AG04449 (cell line): Measurements from ENCODE around the gene KCNH1.
A peak's percentile ranks its signal among the peaks of the same experiment; 100 is the strongest.
"Not testable (repeated sequence)": the region's sequence is repeated elsewhere in the genome, so short reads cannot be mapped to it uniquely, and the experiment has no call there.

Experiments
- CTCF ChIA-PET: fragments of 350-600 bp; formaldehyde crosslinking; extraction: SDS; loops from one replicate; lab custom pipeline; 2021; ENCODE audit warnings: antibody characterized with exemption; lab: Yijun Ruan, JAX
- POLR2A ChIA-PET: fragments of 400-600, 350-600 bp; formaldehyde crosslinking; extraction: SDS; loops from one replicate; lab custom pipeline; 2020; ENCODE audit warnings: antibody characterized with exemption, inconsistent platforms; lab: Yijun Ruan, JAX
- DNase-seq: peaks from one replicate; pipeline ENCODE4 v3.0.0-alpha.2; 2010; ENCODE audit warnings: low read depth, low spot score
- H3K4me3 ChIP-seq: 2 replicates; pipeline ENCODE4 v1.5.1; 2011; ENCODE audit warnings: low read depth, mild to moderate bottlenecking, control low read depth, low read length
- CTCF ChIP-seq: IDR thresholded peaks from one replicate; pipeline ENCODE4 v1.5.1; 2011; ENCODE audit warnings: mild to moderate bottlenecking, moderate library complexity, low read length, control low read depth, inconsistent platforms; ENCODE audit not compliant: insufficient read depth; ENCODE audit errors: missing control alignments

The KCNH1 gene

GRCh38 chr1:211066781-211067384, 67.1 kb downstream of the KCNH1 start:
- ChIA-PET CTCF (no interaction called here), POLR2A (no interaction called here)
- DNase-seq: no peak
- no peak overlapping the region for H3K4me3 ChIP-seq
- TF ChIP-seq CTCF: no peak

- DNase-seq, H3K4me3 ChIP-seq, POLR2A ChIA-PET: not testable (repeated sequence)
- CTCF ChIA-PET: interaction anchor here (1.6 kb wide), 1 partner anchor 10 kb away, joined by 3 read pairs; no protein-coding TSS in a partner anchor
Observed at GRCh38 chr1:211041838-211042237, 92.1 kb downstream of the KCNH1 start.

GRCh38 chr1:211037095-211037494, 96.9 kb downstream of the KCNH1 start:
- POLR2A ChIA-PET: interaction anchor here (0.7 kb wide), 1 partner anchor 1126 kb away, joined by 4 read pairs; no protein-coding TSS in a partner anchor
- H3K4me3 ChIP-seq: no peak overlapping the region
- TF ChIP-seq CTCF: no peak
- CTCF ChIA-PET: interaction anchor here (0.9 kb wide), 1 partner anchor 676 kb away, joined by 4 read pairs; no protein-coding TSS in a partner anchor
- DNase-seq: peak; percentile 90

GRCh38 chr1:211036381-211037060, 97.4 kb downstream of the KCNH1 start:
- DNase-seq: no peak
- TF ChIP-seq CTCF: no peak
- ChIA-PET CTCF (interaction anchor here (0.9 kb wide), 1 partner anchor 676 kb away, joined by 4 read pairs; no protein-coding TSS in a partner anchor), POLR2A (no interaction called here)
- no peak overlapping the region for H3K4me3 ChIP-seq

- CTCF ChIA-PET: no interaction called here
- POLR2A ChIA-PET: no interaction called here
- no peak for DNase-seq
- H3K4me3 ChIP-seq: no peak overlapping the region
- TF ChIP-seq CTCF: no peak
Observed at GRCh38 chr1:211035821-211036380, 98.0 kb downstream of the KCNH1 start.

GRCh38 chr1:211033921-211034525, 99.9 kb downstream of the KCNH1 start:
- ChIA-PET CTCF (no interaction called here), POLR2A (no interaction called here)
- H3K4me3 ChIP-seq: no peak overlapping the region
- TF ChIP-seq CTCF: no peak
- DNase-seq: no peak
